Measurements from ENCODE around the gene RNU5B-1.
"Not testable (repeated sequence)": the region's sequence is repeated elsewhere in the genome, so short reads cannot be mapped to it uniquely, and the experiment has no call there.

Gene RNU5B-1

DNA sequence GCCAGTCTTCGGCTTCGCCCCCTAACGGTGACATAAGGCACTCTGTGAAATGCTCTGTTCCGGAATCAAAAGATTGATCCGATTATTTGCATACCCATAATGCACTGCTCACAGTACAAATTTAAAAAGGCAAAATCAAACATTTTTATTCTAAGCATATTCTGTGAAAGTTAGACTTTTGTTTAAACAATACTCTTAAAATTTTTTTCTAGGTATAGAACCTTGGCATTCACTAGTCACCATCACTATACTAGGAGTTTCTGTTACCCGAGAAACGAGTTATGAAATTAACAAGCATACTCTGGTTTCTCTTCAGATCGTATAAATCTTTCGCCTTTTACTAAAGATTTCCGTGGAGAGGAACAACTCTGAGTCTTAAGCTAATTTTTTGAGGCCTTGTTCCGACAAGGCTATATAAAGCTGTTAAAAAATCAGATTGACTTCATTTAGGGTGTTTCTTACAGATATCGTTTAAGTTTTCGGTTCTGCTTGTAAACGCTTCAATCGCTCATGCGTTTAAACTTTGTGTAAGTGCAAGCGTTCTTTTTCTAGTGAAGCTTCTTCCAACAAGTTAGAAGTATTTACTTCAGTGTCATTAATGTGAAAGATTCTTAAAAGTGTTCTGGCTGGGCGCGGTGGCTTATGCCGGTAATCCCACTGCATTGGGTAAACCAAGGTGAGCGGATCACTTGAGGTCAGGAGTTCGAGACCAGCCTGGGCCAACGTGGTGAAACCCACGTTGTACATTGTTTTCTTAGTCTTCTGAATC is at the start of gene RNU5B-1:
Gene RNU5B-1 (plus strand): TSS at position 297 of the 769 bp plus-strand sequence.
- peak; percentile 55 for DNase-seq (ENCODE audit: low read depth)

DNA sequence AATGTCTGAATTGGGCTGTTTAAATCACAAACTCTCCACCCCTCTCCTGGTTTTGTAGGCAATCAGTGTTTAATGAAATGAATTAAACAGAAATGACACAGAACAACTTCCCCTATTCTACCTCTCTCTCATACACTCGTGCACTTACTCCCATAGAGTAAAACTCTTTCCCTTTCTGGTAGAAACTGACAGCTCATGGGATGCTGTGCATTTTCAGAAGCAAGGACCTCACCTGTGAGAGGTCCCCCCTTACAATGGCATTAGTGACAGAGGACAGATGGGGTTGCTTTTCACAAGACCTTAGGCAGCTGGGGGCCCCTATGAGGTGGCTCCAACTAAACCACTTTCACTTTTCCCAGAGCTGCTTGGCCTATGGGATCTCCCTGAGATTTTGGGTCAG is 49.7 kb upstream of the RNU5B-1 start:
- no peak for DNase-seq (ENCODE audit: low read depth)

DNA sequence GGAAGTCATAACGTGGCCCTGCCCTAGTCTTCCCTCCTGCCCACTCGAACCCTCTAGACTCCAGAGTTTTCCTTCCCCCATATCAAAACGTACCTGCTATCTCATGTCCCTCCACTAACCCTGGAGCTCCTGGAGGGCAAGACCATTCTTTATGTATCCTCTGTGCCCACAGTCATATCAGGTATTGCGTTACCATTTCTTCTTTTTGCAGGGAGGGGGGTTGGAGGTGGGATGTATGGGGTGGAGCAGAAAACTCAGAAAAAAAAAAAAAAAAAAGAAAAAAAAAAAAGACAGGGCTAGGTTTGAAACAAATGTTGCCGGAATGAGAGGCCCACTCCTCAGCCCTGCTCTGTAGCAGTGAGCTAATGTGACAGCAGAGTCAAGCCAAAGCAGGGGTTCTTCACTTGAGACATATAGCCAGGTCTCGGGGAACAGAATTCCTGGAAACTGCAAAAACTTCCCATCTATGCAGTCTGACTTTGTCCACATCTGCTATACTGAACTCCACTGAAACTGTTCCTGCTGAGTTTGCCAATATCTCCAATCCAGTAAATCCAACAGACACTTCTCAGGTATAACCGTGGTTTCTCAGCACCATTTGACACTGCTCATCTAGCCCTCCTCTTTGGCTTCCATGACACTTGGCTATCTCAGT is 48.9 kb upstream of the RNU5B-1 start:
- no peak for DNase-seq (ENCODE audit: low read depth)

DNA sequence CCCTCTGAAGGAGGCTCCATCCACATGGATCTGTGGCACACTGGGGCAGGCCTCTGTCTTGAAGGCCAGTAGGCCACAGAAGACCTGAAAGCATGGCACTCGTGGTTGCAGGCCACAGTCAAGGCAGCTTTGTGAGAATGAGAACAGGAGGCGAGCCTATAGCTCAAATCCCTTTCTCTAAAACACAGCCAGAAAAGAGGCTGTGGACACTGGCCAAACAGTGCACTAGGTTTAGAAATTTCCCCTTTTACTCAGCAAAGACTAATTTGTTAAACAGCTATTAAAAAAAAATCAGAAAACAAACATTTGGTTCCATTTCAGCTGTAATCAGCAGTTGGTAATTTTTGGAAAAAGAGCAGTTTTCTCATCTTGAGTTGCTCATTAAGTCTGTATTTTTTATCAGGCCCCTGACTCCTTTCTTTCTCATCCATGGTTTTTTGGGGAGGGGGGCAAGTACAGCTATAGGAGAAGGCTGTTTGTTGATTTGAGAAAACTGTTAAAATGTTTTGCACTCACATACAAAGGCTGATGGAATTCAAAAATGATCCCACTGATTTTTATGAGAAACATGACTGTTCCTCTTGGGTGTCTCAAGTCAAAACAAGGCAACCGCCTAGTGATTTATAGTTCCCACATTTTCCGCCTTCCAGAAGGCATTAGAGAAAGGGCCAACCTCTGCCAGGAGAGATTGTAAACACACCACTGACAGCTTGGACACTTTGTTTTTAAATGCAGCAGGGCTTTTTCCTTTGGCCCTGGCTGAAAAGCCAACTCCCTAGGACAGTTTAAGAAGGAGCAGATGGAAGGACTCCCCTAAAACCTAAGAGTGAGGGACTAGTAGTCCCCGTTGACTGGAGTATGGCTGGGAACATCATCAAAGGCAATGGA is 45.9 kb upstream of the RNU5B-1 start:
- no peak for DNase-seq (ENCODE audit: low read depth)

DNA sequence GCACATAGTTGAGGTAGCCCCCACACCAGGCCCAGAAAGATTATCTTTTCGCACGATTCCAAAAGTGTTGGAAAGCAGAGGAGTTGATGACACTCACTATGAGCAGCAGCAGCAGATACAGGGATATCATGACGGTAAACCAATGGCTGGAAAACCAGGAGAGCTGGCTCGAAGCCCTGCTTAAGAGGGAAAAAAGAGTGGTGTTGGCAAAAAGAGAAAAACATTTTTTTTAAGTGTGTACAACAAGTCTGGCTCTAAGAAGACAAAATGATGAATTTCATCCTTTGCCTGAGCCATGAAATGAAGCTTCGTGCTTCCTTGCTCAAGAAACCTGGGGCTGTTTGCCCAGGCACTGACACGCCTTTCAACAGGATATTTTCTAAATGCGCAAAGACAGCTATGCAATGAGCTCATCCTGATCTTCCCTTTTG is 45.1 kb upstream of the RNU5B-1 start:
- no peak for DNase-seq (ENCODE audit: low read depth)

DNA sequence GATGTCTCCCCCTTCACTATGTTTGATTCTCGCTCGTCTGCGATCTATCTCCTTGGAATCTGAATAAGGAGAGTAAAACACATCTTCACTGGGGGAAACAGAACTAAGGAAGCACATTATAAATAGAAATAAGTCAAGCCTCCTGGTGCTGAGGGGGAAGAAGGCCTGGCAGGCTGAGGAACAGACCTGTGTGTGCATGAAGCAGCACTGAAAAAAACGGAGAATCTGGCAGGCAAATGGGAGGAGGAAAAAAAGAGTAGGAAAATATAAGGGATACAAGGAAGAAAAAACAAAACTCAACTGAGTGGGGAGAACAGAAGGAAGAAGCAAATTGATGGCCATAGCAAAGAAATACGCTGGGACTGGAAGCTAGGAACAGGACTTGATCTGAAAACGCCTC is 43.5 kb upstream of the RNU5B-1 start:
- DNase-seq (ENCODE audit: low read depth), result no peak

DNA sequence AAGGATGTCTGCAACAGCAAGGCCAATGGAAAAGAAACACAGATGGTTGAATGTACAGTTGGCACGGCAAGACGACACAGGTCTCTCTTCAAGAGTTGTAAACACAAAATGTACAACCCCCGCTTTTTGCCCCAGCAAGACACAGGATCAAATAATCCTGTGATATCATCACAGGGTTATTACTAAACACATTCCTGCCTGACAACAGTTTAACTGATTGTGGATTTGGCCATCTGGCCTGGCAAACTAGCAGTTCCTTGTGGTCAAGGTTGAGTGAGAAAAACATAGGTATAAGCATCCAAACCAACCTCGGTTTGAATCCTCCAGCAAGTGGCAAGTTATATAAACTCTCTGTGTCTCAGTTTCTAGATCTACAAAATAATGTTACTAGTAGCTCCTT is 41.2 kb upstream of the RNU5B-1 start:
- no peak for DNase-seq (ENCODE audit: low read depth)

DNA sequence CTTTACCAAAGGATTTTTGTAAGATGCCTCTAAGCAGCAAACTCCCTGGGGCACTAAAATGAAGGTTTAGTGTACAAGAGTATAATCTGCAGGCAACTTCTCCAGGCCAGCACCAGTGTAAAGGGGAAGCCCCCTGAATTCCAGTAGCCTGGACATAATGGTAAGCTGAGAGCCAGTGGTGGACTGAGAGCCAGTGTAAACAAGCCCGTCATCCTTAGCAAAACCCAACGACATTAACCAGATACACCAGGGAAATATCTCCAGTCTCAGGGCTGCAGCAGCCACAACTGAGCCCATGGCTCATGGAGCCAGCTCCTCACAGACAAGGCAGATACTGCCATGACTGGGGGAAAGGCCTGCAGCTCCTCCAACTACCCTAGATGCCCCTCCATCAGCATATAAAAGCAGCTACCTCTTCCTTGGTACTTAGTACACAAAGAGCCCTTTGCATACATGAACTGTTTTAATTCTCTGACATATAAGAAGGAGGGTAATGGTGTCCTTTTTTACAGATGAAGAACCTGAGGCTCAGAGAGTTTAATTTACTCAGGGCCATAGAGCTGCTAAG is 39.5 kb upstream of the RNU5B-1 start:
- DNase-seq (ENCODE audit: low read depth), result no peak

DNA sequence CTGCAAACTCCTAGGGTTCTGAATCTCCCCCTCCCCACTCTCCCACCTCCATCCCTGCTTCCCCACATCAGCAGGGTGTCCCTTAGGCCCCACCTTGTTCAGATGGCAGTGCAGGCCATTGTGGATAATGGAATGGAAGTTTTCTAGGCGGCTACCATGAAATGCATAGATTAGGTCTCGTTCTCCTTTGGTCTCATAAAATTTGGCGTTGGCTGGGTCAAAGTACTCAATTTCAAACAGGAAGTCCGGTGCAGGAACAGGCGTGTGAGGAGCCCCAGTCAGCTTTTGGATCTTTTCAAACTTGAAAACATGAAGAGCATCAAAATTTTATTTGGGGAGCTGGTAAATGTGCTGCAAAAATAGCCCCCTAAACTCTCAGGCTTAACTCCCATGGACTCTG is 38.0 kb upstream of the RNU5B-1 start:
- no peak for DNase-seq (ENCODE audit: low read depth)

DNA sequence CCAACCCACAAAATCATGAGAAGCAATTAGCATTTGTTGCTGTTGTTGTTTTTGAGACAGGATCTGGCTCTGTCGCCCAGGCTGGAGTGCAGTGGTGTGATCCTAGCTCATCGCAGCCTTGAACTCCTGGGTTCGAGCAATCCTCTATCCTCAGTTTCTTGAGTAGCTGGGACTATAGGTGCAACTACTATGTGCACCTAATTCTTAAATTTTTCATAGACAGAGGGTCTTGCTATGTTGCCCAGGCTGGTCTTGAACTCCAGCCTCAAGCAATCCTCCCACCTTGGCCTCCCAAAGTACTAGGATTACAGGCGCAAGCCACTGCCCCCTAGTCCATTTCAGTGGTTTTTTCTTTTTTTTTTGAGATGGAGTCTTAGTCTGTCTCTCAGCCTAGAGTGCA is 36.1 kb upstream of the RNU5B-1 start:
- DNase-seq (ENCODE audit: low read depth), result no peak

DNA sequence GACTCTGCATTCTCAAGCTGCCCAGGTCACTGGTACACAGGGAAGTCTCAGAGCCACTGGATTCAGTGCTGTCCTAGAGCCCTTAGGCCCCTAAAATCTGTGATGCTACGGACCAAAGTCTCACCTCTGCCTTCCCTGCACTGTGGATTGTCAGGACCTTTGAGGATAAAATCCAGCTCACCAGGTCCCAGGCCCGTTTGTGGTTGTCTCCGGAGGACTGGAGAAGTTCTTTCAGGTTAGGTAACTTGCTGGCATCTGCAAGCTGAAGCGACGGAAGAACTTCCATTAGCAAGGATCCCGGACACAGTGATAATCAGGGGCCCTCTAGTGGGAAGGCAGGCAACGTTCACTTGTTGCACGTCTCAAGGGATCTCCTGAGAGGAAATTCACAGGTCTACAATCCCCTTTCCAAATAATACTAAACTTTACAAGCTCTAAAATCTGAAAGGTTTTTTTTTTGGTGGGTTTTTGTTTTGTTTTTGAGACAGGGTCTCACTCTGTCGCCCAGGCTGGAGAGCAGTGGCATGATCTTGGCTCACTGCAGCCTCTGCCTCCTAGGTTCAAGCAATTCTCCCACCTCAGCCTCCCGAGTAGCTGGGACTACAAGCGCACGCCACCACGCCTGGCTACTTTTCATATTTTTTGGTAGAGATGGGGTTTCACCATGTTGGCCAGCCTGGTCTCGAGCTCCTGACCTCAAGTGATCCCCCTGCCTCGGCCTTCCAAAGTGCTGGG is 33.5 kb upstream of the RNU5B-1 start:
- DNase-seq (ENCODE audit: low read depth), result not testable (repeated sequence)

DNA sequence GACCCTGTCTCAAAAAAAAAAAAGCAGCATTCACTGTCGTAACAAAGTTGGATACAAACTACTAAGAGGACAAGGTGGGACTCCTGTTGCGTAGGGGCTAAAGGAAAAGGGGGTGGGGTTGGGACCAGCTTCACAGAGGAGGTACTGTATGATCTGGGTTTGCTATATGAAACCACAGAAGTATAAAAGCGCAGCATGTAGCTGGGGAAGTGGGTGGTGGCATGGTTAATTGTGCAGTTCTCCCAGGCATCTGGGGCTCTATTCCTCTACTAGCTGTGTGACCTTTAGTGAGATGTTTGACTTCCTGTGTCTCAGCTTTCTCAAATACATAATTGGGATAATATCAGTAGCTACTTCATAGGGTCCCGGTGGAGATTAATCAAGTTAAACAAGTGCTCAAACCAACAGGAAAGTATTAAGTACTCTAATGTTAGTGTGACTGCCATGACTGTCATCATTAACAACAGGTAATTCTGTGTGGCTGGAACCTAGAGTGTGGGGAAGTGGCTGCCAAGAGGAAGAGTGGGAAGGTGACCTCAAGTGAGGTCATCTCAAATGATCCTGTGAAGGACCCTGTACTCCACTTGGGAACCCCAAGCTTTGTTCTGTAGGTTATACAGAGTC is 29.3 kb upstream of the RNU5B-1 start:
- DNase-seq (ENCODE audit: low read depth), result no peak

DNA sequence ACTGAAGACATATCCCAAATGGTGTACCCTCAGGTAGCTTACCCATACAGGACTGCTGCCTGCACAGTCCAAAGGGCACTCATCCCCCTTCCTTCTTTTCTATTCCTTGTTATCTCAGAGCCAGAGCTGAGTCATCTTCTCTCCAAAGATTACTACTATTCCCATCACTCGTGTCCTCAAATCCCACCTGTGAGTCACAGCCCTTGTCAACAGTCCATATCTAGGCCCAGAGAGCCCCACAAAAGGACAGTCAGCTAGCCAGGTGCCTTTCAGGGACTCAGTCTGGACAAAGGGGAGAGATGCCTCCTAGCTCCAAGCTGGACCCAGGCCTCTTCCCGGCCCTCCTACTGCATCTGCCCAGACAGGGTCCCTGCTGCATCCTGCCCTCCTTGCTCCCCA is 28.8 kb upstream of the RNU5B-1 start:
- no peak for DNase-seq (ENCODE audit: low read depth)

DNA sequence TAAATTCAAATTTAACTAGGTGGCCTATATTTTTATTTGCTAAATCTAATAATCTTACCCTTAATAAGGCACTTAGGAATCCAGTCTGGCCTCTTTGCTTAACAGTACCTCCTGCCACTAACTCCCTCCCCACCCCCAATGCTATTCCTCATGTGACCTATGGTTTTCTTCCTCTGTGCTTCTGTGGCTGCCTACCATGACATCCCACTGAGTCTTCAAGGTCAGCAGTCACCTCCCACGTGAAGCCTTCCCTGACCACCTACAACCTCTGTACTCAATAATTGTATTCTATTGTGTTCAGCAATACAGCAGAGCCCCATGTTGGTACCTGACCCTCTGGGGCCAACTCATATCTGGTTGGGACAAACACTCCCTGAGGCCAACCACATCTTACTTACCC is 27.5 kb upstream of the RNU5B-1 start:
- no peak for DNase-seq (ENCODE audit: low read depth)

DNA sequence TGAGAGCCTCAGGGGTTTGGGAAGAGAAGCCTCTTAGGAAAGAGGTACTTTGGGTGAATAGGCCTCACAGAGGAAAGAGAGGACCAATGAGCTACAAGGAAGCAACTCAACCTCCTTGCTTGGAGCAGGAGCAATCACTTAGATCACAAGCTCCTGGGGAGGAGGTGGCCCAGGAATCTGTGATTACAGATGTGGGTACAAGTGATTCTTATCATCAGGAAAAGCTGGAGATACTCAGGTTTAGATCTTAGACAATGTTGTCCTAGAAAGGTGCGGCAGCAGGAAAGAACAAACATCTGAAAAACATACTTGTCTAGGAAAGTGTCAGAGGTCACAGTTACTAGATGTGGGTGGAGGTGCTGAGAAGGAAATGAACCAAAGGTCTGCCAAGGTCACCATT is 26.0 kb upstream of the RNU5B-1 start:
- DNase-seq (ENCODE audit: low read depth), result no peak

DNA sequence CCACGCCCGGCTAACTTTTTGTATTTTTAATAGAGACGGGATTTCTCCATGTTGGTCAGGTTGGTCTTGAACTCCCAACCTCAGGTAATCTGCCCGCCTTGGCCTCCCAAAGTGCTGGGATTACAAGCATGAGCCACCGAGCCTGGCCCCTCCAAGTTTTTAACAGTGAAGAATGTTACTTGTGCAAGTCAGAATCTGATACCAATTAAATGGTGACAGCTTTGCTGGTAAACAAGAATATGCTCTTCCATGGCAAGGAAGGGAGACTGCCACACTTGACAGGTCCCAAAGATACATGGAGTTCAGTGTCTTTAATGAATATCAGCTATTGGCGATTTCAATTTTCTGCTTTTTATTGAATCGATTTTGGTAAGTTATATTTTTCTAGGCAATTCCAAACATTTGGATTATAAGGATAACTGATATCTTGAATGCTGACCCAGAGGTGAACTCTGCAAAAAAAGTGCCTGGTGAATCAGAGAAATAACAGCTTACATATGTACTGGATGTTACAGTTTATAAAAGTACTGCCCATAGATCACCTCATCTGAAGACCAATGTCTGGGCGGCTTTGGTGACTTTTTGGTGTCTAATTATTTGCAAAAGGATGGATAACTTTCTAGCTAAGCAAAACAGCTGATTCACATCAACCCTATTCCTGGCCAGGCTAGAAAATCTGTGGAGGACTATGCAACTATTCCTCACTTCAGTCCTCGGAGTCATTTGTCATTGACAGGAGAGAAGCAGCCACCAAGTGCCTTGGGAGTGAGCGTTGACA is 19.0 kb upstream of the RNU5B-1 start:
- no peak for DNase-seq (ENCODE audit: low read depth)

DNA sequence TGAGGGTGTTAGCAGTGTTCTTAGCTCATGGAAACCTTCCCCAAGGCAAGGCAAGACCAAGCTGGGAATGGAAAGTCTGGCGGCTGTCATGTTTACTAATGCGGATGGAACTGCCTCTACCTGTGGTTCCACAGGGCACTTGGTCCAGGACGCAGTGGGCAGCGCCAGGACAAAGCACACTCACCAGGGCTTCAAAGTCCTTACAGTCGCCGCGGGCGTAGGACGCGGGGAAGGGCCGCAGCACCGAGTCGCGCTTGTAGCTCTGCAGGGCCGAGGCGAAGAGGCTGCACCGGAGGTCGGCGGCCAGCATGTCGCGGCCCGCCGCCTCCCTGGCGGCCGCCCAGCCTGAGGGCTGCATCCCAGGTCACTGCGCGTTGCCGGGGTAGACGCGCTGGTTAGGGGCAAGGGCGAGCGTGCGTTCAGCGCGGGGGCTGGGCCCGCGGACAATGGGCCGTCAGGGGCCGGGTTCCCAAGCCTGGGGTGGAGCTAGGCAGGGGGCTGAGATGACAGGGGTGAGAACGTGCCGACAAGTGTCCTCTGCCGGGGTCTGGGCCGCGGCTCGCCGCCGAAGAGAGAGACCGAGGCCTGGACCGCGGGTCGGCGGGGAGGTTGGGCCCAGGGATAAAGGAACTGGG is 18.3 kb upstream of the RNU5B-1 start:
- DNase-seq (ENCODE audit: low read depth), result no peak

DNA sequence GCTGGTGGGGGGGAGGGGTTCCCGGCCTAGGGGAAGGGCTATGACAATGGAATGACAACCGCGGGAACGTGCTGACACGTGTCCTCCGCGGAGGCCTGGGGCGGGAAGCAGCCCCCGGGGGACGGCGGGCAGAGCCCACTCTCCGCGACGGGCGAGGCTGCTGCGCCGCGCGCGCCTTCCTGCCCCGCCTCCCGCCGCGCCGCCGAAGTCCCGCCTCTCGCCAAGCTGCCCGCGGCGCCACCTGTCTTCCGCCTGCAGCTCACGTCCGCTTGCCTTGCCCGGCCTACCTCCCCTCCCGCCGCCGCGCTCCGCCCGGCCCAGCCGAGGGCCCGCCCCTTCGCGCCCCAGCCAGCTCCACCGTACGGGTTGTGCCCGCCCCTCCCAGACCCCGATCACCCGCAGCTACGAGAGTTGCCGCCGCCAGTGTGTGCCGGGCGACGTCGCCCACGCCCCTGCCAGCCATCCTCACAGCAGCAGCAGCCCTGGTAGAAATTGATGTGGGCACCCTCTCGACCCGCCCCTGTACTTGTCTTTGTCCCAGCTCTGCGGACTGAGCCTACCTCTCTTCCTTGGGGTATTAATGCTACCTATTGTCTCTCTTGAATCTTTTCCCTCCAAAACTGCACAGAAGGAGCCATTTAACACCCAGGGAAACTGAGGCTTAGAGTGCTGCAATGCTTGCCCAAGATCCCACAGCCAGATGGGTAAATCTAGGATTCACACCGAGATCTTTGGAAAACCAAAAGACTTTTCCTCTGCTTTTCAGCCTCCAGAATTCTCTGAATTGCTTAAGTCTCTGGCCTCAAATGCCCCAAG is 17.6 kb upstream of the RNU5B-1 start, which contains the start of gene PARP16:
Gene PARP16 (minus strand): TSS at position 180 of the 816 bp plus-strand sequence. CDS start 457 bp downstream, outside the sequence.
- DNase-seq (ENCODE audit: low read depth), result peak; percentile 82

DNA sequence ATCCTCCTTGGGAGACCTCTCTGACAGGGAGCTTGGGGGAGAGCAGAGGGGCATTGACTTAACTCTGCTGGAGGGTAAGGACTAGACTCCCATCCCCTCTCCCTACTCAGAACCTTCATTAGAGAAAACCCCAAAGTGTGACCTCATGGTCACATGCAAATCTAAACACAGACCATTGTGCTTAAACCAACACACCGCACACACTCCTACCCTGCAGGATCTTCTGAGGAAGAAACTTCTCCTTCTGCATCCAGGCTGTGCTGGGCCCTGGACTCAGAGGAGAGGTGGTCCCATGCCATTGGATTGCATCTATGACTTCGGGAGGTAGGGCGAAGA is 17.0 kb upstream of the RNU5B-1 start:
- no peak for DNase-seq (ENCODE audit: low read depth)

Measured in stimulated activated CD8-positive, alpha-beta memory T cell treated with anti-CD3 and anti-CD28 coated beads, Interleukin-15, amount 100 ng/mL, for 1 hour (primary cell).